K562 (cell line): ENCODE results near the gene IQGAP3. TPM values are rescaled to one million over a fixed set of nuclear protein-coding genes. Genes with fewer than 3 reads are reported as not detected.
A peak's percentile ranks its signal among the peaks of the same experiment; 100 is the strongest.

Experiments used
- BCLAF1 ChIP-seq, 2 experiments: fragments of 450-650 bp in 1 of 2; IDR thresholded peaks; 2 replicates each; pipeline ENCODE4 v1.6.1; 2011 to 2017; ENCODE audit warnings: low read depth in 2 of 2, antibody characterized with exemption in 1 of 2, borderline replicate concordance in 1 of 2, low read length in 1 of 2, mild to moderate bottlenecking in 1 of 2, mixed read lengths in 1 of 2; ENCODE audit not compliant: control insufficient read depth in 1 of 2
- CLOCK ChIP-seq: fragments of 250-450 bp; sonication (Bioruptor Pico); IDR thresholded peaks from 2 replicates; pipeline ENCODE4 v1.4.0; 2020; ENCODE audit warnings: mild to moderate bottlenecking, moderate library complexity, borderline replicate concordance
- FIP1L1 ChIP-seq: fragments of 200-400 bp; formaldehyde crosslinking; IDR thresholded peaks from 2 replicates; pipeline ENCODE4 v1.6.1; 2018; ENCODE audit warnings: mild to moderate bottlenecking, low read depth, low read length; ENCODE audit not compliant: poor library complexity, severe bottlenecking
- HNRNPLL ChIP-seq: fragments of 200-400 bp; formaldehyde crosslinking; IDR thresholded peaks from 2 replicates; pipeline ENCODE4 v1.6.1; 2017; ENCODE audit warnings: low read length, low read depth, mild to moderate bottlenecking; ENCODE audit not compliant: poor library complexity, severe bottlenecking
- MAZ ChIP-seq, 2 experiments: fragments of 450-650 bp in 1 of 2; sonication (generic) in 1 of 2; formaldehyde crosslinking; IDR thresholded peaks in 1 of 2; conservative IDR thresholded peaks in 1 of 2; 2 replicates each; pipeline versions ENCODE4 v1.4.0 to v1.5.0; 2020; ENCODE audit warnings: mild to moderate bottlenecking in 1 of 2, missing genetic modification reagents in 1 of 2
- POLR2G ChIP-seq: fragments of 200-400 bp; formaldehyde crosslinking; IDR thresholded peaks from 2 replicates; pipeline ENCODE4 v1.6.1; 2017; ENCODE audit warnings: low read depth, mild to moderate bottlenecking, antibody characterized with exemption, low read length, moderate library complexity
- PRMT5 ChIP-seq: sonication (generic); formaldehyde crosslinking; IDR thresholded peaks from 2 replicates; pipeline ENCODE4 v1.5.0; 2020; ENCODE audit warnings: missing genetic modification reagents
- PRPF4 ChIP-seq: fragments of 200-400 bp; formaldehyde crosslinking; IDR thresholded peaks from one replicate; pipeline ENCODE4 v1.6.1; 2017; ENCODE audit warnings: low read length, low read depth, mild to moderate bottlenecking; ENCODE audit not compliant: insufficient read depth, poor library complexity, severe bottlenecking
- TEAD2 ChIP-seq: fragments of 450-650 bp; IDR thresholded peaks from 2 replicates; pipeline ENCODE4 v1.6.1; 2016; ENCODE audit warnings: missing genetic modification characterization, control low read depth, missing compliant biosample characterization
- TGIF2 ChIP-seq: sonication (generic); formaldehyde crosslinking; IDR thresholded peaks from 2 replicates; pipeline ENCODE4 v1.8.1; 2022; ENCODE audit warnings: mild to moderate bottlenecking, missing genetic modification reagents, moderate library complexity
- TRIM24 ChIP-seq, 2 experiments: fragments of 450-650 bp; IDR thresholded peaks; 2 replicates each; pipeline ENCODE4 v1.6.1; 2016
- U2AF2 ChIP-seq: fragments of 200-400 bp; formaldehyde crosslinking; optimal IDR thresholded peaks from 2 replicates; pipeline ENCODE3; 2017; ENCODE audit warnings: low read depth, mild to moderate bottlenecking, low read length
- ZFP36 ChIP-seq: fragments of 150-350 bp; IDR thresholded peaks from 2 replicates; pipeline ENCODE4 v1.6.1; 2018; ENCODE audit warnings: low read length, low read depth; ENCODE audit not compliant: partially characterized antibody
- ZHX1 ChIP-seq: fragments of 150-350 bp; conservative IDR thresholded peaks from 2 replicates; pipeline ENCODE4 v1.6.1; 2014; ENCODE audit warnings: low read length
- ZNF77 ChIP-seq: fragments of 250-450 bp; sonication (Bioruptor Pico); IDR thresholded peaks from 2 replicates; pipeline ENCODE4 v1.5.0; 2020
- polyA plus RNA-seq, 8 experiments: library from polyadenylated mRNA; depleted of rRNA in 4 of 8; stranded (reverse) in 5 of 8; unstranded in 3 of 8; fragments of >200 nt; fragmentation: Nextera tagmentation in 2 of 8; fragmentation: Illumina TruSeq in 1 of 8; extraction: Ambion mirVana in 2 of 8; extraction: Trizol in 1 of 8; gene quantifications; 2 replicates each; pipeline versions ENCODE4 v1.2.1 to v1.2.3, GENCODE V29; 2011 to 2014; ENCODE audit warnings: inconsistent platforms in 1 of 8, missing spikeins in 1 of 8
- total RNA-seq, 7 experiments: library from RNA; depleted of rRNA in 6 of 7; stranded (reverse); fragments of >200 nt in 6 of 7; fragmentation: Illumina TruSeq in 2 of 7; extraction: Trizol in 2 of 7; gene quantifications; 2 replicates each; pipeline versions ENCODE4 v1.2.1 to v1.2.3, GENCODE V29; 2011 to 2021; ENCODE audit warnings: low replicate concordance in 1 of 7

IQGAP3 gene
- total and polyA plus RNA-seq, 9 of the 15 experiments (the other 6 are each of a cell fraction or from before 2014, with no cell fraction given), result 1.4 to 16.6 (median 11.9) TPM

- no peak for TF ChIP-seq CLOCK
- no peak for TF ChIP-seq PRMT5
- TF ChIP-seq FIP1L1, result peak; percentile 73
- no peak for TF ChIP-seq ZHX1
- TF ChIP-seq BCLAF1 (IDR thresholded peaks at IDR 0.05; ENCODE audit: borderline replicate concordance in 1 of 2, control insufficient read depth in 1 of 2, low read depth in 2 of 2, low read length in 1 of 2), result no peak
- no peak for TF ChIP-seq TRIM24 (IDR thresholded peaks at IDR 0.05)
- no peak for TF ChIP-seq MAZ (CRISPR knock-in tag; conservative IDR thresholded peaks at IDR 0.05 in 1 of 2, IDR thresholded peaks at IDR 0.05 in 1 of 2)
- no peak for TF ChIP-seq ZNF77 (CRISPR knock-in tag)
- no peak for TF ChIP-seq ZFP36
- TF ChIP-seq TGIF2 (CRISPR knock-in tag), result peak; percentile 45; the same call in 1 of the 2 replicates
- TF ChIP-seq TEAD2 (tag), result no peak
- no peak for TF ChIP-seq HNRNPLL
- no peak for TF ChIP-seq U2AF2
- TF ChIP-seq POLR2G, result peak; percentile 81
- no peak for TF ChIP-seq PRPF4
Observed at GRCh38 chr1:156571919-156572662, at the start of gene IQGAP3 (continued).
